OCI-M2 (cell line): Measurements from ENCODE around the gene ADCY5.

ENCODE experiments used
- DNase-seq: peaks from one replicate; lab custom pipeline; 2025; ENCODE audit not compliant: unreplicated experiment; lab: John Stamatoyannopoulos, UW

The ADCY5 gene

DNA sequence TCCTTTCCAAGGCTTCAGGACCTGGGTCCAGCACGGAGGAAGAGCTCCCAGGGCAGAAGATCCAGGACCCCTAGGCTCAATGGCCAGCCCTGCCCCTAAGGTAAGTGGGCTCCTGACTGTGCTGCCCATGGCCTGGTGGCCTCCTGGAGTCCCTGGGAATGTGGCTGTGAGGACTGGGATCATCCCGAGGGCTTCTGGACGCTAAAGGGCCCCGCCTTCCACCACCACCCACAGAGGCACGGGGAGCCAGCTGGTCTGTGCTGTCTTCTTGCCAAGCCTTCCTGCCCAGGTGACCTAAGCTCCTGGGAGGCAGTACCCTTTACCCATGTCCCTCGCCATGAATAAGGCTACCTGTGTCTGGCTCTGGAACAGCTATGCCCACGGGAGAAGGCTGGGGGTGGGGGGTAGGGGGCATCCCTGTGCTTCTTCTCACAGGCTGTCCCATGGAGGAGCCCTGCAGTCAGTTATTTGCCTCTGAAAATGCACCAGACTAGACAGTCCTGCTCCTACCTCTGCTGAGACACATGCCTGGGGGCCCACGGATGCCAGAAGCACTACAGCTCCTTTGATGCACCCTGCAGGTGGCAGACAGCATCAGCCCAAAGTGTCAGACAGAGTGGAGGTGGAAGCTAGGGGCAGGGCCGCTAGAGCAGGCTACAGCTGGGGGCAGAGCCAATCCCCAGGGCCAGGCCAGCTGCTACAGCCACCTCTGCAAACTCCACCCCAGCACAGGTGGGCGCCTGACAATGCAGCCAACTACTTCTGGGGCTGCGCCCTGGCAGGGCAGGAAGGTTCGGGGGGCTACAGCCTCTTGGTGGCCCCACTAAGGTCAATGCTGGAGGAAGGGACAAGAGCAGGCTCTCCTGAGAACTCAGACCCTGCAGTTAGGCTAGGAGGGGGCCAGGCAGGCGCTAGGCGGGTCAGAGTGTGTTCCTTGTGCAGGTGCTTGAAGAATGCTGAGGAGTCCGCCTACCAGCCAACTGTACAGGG lies 156.3 kb downstream of the ADCY5 start:
- no peak for DNase-seq

DNA sequence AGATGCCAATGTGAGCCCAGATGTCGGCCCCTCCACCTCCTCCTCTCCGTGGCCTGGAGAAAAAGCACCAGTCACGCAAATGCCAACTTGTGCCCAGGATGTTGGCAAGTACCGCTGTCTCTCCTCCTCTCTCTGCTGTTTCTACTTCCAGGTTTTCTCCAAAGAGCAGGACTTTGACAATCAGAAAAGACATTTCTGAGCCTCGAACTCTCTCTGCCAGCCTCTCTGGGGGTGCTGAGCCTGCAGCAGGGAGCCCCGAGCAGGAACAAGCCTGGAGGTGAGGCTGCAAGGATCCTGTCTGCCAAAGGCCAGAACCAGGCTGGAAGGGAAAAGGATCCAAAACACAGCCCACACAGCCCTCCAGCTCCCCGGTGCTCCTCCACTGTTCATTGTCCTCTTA lies 157.5 kb downstream of the ADCY5 start:
- no peak for DNase-seq

DNA sequence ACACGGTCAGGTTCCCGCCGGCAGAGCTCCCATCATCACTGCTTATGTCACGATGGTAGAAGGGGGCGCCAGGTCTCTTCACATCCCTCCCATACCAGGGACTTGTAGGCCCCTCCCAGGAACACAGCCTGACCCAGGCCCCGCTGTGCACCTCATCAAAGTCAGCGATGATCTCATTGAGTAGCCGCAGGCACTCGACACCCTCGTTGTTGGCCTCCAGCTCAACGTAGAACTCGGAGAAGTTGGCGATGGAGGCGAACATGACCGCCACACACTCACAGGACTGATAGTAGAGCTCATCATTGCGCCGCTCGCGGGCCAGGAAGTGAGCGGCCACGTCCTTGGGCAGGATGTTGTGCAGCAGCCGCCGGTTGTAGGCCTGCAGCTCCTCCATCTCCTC lies 157.9 kb downstream of the ADCY5 start:
- DNase-seq = no peak

GRCh38 chr3:123290107-123290930 lies 158.6 kb downstream of the ADCY5 start:
- DNase-seq = no peak

- no peak for DNase-seq
Observed at GRCh38 chr3:123289391-123290106, 159.3 kb downstream of the ADCY5 start.

GRCh38 chr3:123287962-123288302 lies 161.0 kb downstream of the ADCY5 start:
- DNase-seq = no peak

DNA sequence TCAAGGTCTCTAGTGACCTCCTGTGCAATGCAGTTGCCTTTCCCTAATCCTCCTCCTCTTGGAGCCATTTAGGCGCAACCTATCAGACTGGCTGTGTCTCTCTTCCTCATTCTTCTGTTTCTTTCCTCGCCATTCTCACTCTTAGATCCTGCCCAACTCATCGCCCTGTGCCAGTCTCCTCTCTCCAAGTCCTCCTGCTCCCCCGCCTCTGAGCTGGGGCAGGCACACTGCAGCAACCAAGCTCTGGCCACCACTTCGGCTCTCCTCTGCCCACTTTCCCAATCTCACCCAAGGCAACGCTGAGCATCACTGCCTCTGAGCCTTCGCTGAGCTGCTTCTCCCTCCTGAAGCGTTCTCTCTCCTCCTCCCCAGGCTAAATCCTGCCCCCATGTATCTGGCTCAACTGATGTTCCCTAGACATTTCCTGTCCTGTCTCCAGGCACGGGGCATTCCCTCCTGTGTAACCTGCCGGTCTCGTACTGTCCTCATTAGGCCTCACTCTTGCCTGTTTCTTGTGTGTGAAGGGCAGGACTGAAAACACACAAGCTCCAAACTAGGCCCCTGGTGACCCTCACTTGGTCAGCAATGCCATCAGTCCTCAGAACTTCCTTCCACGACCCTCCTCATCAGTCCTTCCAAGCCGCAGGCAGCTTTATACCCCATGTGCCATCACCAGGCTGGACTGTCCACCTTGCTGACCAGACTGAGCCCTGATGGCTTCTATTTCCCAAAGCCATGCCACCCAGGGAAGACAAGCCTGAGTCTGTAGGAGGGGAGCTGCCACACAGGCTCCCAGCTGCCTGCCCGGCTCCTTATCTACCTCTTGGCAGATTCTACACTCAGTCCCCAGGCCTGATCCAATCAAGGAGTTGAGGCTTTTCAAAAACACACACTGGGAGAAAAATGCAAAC lies 161.6 kb downstream of the ADCY5 start:
- no peak for DNase-seq

- peak; percentile 2 for DNase-seq
Observed at GRCh38 chr3:123286308-123287023, 162.4 kb downstream of the ADCY5 start.

- no peak for DNase-seq
Observed at GRCh38 chr3:123285931-123286307, 163.0 kb downstream of the ADCY5 start.

GRCh38 chr3:123285479-123285878 lies 163.4 kb downstream of the ADCY5 start:
- no peak for DNase-seq

GRCh38 chr3:123285066-123285465 lies 163.8 kb downstream of the ADCY5 start:
- no peak for DNase-seq

GRCh38 chr3:123284399-123285010 lies 164.4 kb downstream of the ADCY5 start:
- DNase-seq = no peak

DNA sequence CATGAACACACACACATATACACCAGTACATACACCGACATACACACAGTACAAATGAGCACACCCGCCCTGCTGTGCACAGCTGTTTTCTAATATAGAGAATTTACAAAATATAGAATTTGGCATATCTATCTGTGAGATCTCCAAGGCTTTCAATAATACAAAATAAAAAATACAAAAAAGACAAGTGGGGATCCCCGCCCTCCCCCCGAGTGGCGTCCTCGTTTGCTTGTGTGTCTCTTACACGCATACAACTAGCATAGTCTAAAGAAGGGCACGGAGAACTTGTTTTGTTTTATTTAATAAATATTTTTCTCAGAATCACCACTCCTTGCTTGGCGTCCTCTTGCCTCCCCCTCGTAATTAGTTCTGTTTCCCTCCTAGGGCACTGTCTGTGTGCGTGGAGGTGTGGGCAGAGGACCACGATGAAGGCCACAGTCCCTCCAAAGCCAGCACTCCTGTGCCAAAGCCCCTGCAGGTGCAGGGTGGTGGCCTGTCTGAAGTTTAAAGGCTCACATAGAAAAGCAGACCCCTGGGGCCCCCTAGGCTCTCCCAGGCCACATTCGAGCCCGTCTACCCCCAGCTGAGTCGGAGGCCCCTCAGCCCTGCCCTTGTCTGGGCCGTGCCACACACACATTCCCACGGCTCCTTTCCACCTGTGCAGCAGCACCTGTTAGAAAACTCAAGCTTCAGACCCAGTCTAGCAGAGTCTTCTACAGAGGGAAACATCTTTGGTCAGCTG lies 165.1 kb downstream of the ADCY5 start:
- DNase-seq = no peak

DNA sequence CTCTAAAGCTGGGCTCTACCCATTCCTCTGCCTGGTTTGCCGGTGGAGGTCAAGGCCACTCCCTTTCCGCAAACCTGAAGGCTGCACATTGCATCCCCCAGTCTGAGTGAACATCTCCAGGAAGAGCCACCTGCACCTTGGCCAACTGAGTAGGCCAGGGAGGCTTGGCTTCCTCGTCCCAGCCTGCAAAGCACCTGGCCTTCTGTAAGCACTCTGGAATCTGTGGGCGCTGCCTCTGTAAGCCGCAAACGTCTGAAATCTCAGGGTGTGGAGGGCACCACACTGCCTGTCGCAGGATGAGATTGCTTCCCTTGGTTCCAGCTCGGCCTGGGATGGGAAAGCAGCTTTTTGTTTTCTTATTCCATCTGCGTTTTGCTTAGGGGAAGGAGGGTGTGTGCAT lies 165.8 kb downstream of the ADCY5 start:
- DNase-seq = no peak

DNA sequence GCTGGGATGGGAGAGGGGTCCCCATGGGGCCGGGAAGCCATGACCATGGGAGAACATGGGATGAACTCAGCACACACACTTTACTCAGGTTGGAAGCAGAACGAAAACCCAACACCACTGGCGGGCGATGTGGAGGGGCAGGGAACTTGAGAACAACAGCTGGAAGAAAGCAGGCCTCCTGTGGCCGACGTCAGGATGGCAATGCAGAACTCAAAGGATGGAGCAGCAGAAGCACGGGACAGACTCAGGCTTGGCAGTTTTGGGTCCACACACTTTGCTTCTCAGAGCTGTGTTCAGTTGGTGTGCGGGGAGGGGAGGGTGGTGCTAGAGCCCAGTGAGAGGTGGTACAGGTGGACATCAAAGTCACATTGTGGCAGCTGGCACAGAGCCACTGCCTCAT lies 166.4 kb downstream of the ADCY5 start:
- no peak for DNase-seq

- DNase-seq = no peak
Observed at GRCh38 chr3:123281929-123282328, 167.0 kb downstream of the ADCY5 start.

- DNase-seq = no peak
Observed at GRCh38 chr3:123281406-123281805, 167.5 kb downstream of the ADCY5 start.

DNA sequence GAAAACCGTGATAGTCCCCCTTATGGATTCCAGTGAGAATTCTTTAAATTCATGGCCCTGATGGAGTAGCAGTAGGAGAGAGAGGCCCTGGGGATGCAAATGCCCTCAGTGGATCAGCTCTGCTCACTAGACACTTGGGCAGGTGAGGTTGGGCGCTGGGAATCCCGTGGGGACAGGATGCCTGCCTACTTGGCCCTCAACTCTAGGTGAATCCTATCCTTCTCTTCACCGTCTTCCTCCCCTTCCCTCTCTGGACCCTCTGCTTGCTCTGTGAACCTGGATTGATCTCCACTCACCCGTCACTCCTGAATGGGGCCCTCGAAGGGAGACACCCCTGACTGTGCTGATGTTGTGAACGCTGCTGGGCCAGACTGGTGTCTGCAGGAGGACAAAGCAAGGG lies 169.8 kb downstream of the ADCY5 start:
- no peak for DNase-seq

DNA sequence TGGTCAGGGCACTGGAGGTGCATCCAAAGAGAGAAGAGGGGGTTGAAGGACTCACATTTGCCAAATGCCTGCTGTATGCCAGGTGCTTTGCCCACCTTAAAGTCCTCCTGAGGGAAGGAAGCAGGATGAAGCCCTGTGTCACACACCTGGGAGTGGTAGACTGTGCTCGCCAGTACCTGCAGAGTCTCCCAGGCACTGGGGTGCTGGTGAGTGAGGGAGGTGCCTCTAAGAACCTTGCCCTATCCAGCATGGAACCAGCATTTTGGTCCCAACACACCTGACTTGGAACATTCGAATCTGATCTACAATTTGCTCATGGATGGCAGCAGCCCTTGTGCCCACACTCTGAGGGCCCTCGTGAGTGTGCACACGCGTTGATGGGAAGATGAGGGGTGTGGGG lies 170.4 kb downstream of the ADCY5 start:
- no peak for DNase-seq
